Stimulated activated CD4-positive, alpha-beta T cell treated with anti-CD3 and anti-CD28 coated beads, Interleukin-12 subunit alpha, Interleukin-12 subunit beta, amount 100 ng/mL, for 24 hours (primary cell): ENCODE measurements around the gene CLEC18B.
"Not testable (repeated sequence)": the region's sequence is repeated elsewhere in the genome, so short reads cannot be mapped to it uniquely, and the experiment has no call there.

Experiments used
- DNase-seq, 2 experiments: peaks; one replicate each; pipeline ENCODE4 v3.0.0-alpha.2; 2020; ENCODE audit warnings: low read depth in 2 of 2

CLEC18B gene

GRCh38 chr16:74420612-74421481 lies at the start of gene CLEC18B:
Gene CLEC18B, minus strand, starts transcription at chr16:74421478. Its CDS starts 208 bp downstream, at chr16:74421270.
- not testable (repeated sequence) for DNase-seq

- no peak for DNase-seq
Measured at GRCh38 chr16:74469946-74470478, 48.7 kb upstream of the CLEC18B start.

- DNase-seq = no peak
Measured at GRCh38 chr16:74468807-74469525, 47.7 kb upstream of the CLEC18B start.

GRCh38 chr16:74466872-74467271 lies 45.6 kb upstream of the CLEC18B start:
- no peak for DNase-seq

GRCh38 chr16:74465851-74466685 lies 44.8 kb upstream of the CLEC18B start:
- DNase-seq = no peak

GRCh38 chr16:74465281-74465680 lies 44.0 kb upstream of the CLEC18B start:
- no peak for DNase-seq

GRCh38 chr16:74463888-74464287 lies 42.6 kb upstream of the CLEC18B start:
- no peak for DNase-seq

- no peak for DNase-seq
Measured at GRCh38 chr16:74462361-74462760, 41.1 kb upstream of the CLEC18B start.

GRCh38 chr16:74461826-74462225 lies 40.5 kb upstream of the CLEC18B start:
- DNase-seq = no peak

GRCh38 chr16:74460542-74460941 lies 39.3 kb upstream of the CLEC18B start:
- no peak for DNase-seq

GRCh38 chr16:74456290-74456625 lies 35.0 kb upstream of the CLEC18B start:
- DNase-seq = no peak

- DNase-seq = no peak
Measured at GRCh38 chr16:74455619-74456289, 34.5 kb upstream of the CLEC18B start.

GRCh38 chr16:74455213-74455612 lies 33.9 kb upstream of the CLEC18B start:
- DNase-seq = no peak

GRCh38 chr16:74451951-74452758 lies 30.9 kb upstream of the CLEC18B start:
- no peak for DNase-seq

GRCh38 chr16:74450967-74451760 lies 29.9 kb upstream of the CLEC18B start:
- no peak for DNase-seq

GRCh38 chr16:74450236-74450635 lies 29.0 kb upstream of the CLEC18B start:
- no peak for DNase-seq

GRCh38 chr16:74449470-74449869 lies 28.2 kb upstream of the CLEC18B start:
- DNase-seq = no peak

- no peak for DNase-seq
Measured at GRCh38 chr16:74448990-74449389, 27.7 kb upstream of the CLEC18B start.

- no peak for DNase-seq
Measured at GRCh38 chr16:74447578-74447977, 26.3 kb upstream of the CLEC18B start.

- no peak for DNase-seq
Measured at GRCh38 chr16:74446866-74447265, 25.6 kb upstream of the CLEC18B start.
